K562 (cell line): ENCODE data around the gene THUMPD1. TPM values are rescaled to one million over a fixed set of nuclear protein-coding genes. Genes with fewer than 3 reads are reported as not detected.
"Not testable (repeated sequence)": the region's sequence is repeated elsewhere in the genome, so short reads cannot be mapped to it uniquely, and the experiment has no call there.

Experiments used
- ATAC-seq: fragments of 200-7000 bp; cut with Tn5 transposase; 3 replicates; pipeline ENCODE4 v1.9.1; 2020; ENCODE audit warnings: moderate library complexity
- BruUV-seq: library from RNA; stranded (reverse); fragments of 400-500 nt; replicated peaks from 2 replicates; lab custom pipeline; 2021; lab: Mats Ljungman, UMichigan
- CTCF ChIA-PET: fragments of 300-600 bp; formaldehyde crosslinking; extraction: SDS; loops from one replicate; lab custom pipeline; 2021; ENCODE audit warnings: low intra/inter-chr PET ratio; lab: Yijun Ruan, JAX
- POLR2A ChIA-PET: fragments of 300-600, 350-650 bp; sonication (Branson Sonifier 250); formaldehyde crosslinking; extraction: SDS; loops from one replicate; lab custom pipeline; 2021; ENCODE audit warnings: antibody characterized with exemption, inconsistent platforms; lab: Yijun Ruan, JAX
- DNase-seq, 4 experiments: peaks; one replicate each; pipeline versions ENCODE4 v3.0.0 to v3.0.0-alpha.2; 2011 to 2018; ENCODE audit warnings: low spot score in 3 of 4, mixed read lengths in 3 of 4; ENCODE audit errors: extremely low read depth in 1 of 4
- FAIRE-seq: peaks from 2 replicates; lab custom pipeline; 2011; peaks lifted over from hg19 to GRCh38; lab: Jason Lieb, UNC
- H2AFZ ChIP-seq: 2 replicates; pipeline ENCODE4 v1.6.0; 2011; ENCODE audit warnings: low read depth, low read length, control low read depth, inconsistent platforms
- H3K27ac ChIP-seq: fragments of 200-600 bp; 3 replicates; pipeline ENCODE4 v1.8.0; 2011; ENCODE audit warnings: low read depth, mild to moderate bottlenecking, control low read depth, inconsistent platforms, low read length, moderate library complexity, mixed read lengths; ENCODE audit errors: extremely low read depth
- H3K27me3 ChIP-seq, 2 experiments: fragments of 300-600 bp in 1 of 2; 2 replicates in 1 of 2; 3 replicates in 1 of 2; pipeline versions ENCODE4 v1.6.0 to v1.8.0; 2011; ENCODE audit warnings: inconsistent platforms in 2 of 2, low read length in 2 of 2, mild to moderate bottlenecking in 1 of 2, mixed read lengths in 1 of 2, moderate library complexity in 1 of 2; ENCODE audit not compliant: control insufficient read depth in 2 of 2, insufficient read depth in 2 of 2
- H3K36me3 ChIP-seq: fragments of 300-600 bp; 3 replicates; pipeline ENCODE4 v1.8.0; 2011; ENCODE audit warnings: mild to moderate bottlenecking, low read length, inconsistent platforms; ENCODE audit not compliant: control insufficient read depth, insufficient read depth
- H3K4me1 ChIP-seq, 2 experiments: fragments of 200-600 bp in 1 of 2; replicated peaks in 1 of 2; 2 replicates in 1 of 2; 3 replicates in 1 of 2; pipeline versions ENCODE4 v1.5.1 to v1.8.0; 2011; ENCODE audit warnings: inconsistent platforms in 2 of 2, low read length in 2 of 2, mild to moderate bottlenecking in 1 of 2, mixed read lengths in 1 of 2, moderate library complexity in 1 of 2; ENCODE audit not compliant: control insufficient read depth in 2 of 2, insufficient read depth in 2 of 2
- H3K4me2 ChIP-seq: 2 replicates; pipeline ENCODE4 v1.6.1; 2011; ENCODE audit warnings: low read length, control low read depth, inconsistent platforms, mixed read lengths; ENCODE audit not compliant: insufficient read depth
- H3K4me3 ChIP-seq: fragments of 200-600 bp; sonication (generic), shearing (Covaris generic); 2 replicates; pipeline ENCODE4 v1.5.1; 2016; ENCODE audit warnings: control low read depth, inconsistent platforms
- H3K79me2 ChIP-seq: fragments of 200-600 bp; 3 replicates; pipeline ENCODE4 v1.8.0; 2011; ENCODE audit warnings: low read length, inconsistent platforms; ENCODE audit not compliant: control insufficient read depth, insufficient read depth
- H3K9ac ChIP-seq, 2 experiments: 2 replicates each; pipeline versions ENCODE4 v1.6.0 to v1.6.1; 2011; ENCODE audit warnings: low read depth in 2 of 2, low read length in 2 of 2, control low read depth in 1 of 2, inconsistent platforms in 1 of 2, mild to moderate bottlenecking in 1 of 2, mixed read lengths in 1 of 2; ENCODE audit not compliant: insufficient read depth in 1 of 2
- H3K9me1 ChIP-seq: one replicate; pipeline ENCODE4 v1.6.0; 2011; ENCODE audit warnings: inconsistent platforms, mild to moderate bottlenecking, low read length, moderate library complexity; ENCODE audit not compliant: control insufficient read depth, insufficient read depth
- H3K9me3 ChIP-seq: replicated peaks from 2 replicates; pipeline ENCODE4 v1.5.1; 2011; ENCODE audit warnings: low read depth, low read length, inconsistent platforms; ENCODE audit not compliant: control insufficient read depth, insufficient read depth
- H4K20me1 ChIP-seq: replicated peaks from 2 replicates; pipeline ENCODE4 v1.6.1; 2011; ENCODE audit warnings: low read length, inconsistent platforms, mixed read lengths; ENCODE audit not compliant: control insufficient read depth, insufficient read depth
- CEBPB ChIP-seq: fragments of 450-650 bp; IDR thresholded peaks from 2 replicates; pipeline ENCODE4 v1.6.1; 2016; ENCODE audit warnings: missing genetic modification characterization, missing compliant biosample characterization
- RCOR1 ChIP-seq, 2 experiments: IDR thresholded peaks; 2 replicates each; pipeline ENCODE4 v1.6.1; 2012; ENCODE audit warnings: low read depth in 2 of 2, low read length in 2 of 2, borderline replicate concordance in 1 of 2, improper control_type of control experiment in 1 of 2
- SMAD3 ChIP-seq: fragments of 450-650 bp; formaldehyde crosslinking; conservative IDR thresholded peaks from 2 replicates; pipeline ENCODE4 v1.4.0; 2020; ENCODE audit warnings: mild to moderate bottlenecking
- SOX6 ChIP-seq: fragments of 450-650 bp; IDR thresholded peaks from 2 replicates; pipeline ENCODE4 v1.6.1; 2014; ENCODE audit warnings: mild to moderate bottlenecking
- ZEB2 ChIP-seq: fragments of 450-650 bp; IDR thresholded peaks from 2 replicates; pipeline ENCODE4 v1.6.1; 2016
- ZKSCAN8 ChIP-seq: fragments of 200-800 bp; sonication (Bioruptor generic); IDR thresholded peaks from 2 replicates; pipeline ENCODE4 v1.6.1; 2016; ENCODE audit warnings: missing genetic modification characterization, missing compliant biosample characterization
- WGBS: fragments of 100-300 bp; shearing (Covaris generic); methylation state at CpG from one replicate; pipeline ENCODE4 v1.1.6; 2016; ENCODE audit warnings: low coverage, mixed read lengths; ENCODE audit not compliant: insufficient coverage; ENCODE audit errors: missing lambda C conversion rate; 5-methylcytosine and 5-hydroxymethylcytosine counted together
- in situ Hi-C: fragments of 300-500 bp; cut with MboI; formaldehyde crosslinking; loops from 4 replicates; pipeline ENCODE4 v1.15.0; 2018; ENCODE audit warnings: inconsistent platforms, mixed read lengths
- intact Hi-C: fragments of 100-400 bp; cut with micrococcal nuclease; formaldehyde crosslinking; loops from 2 replicates; pipeline ENCODE4 v1.14.2; 2022
- polyA plus RNA-seq, 8 experiments: library from polyadenylated mRNA; depleted of rRNA in 4 of 8; stranded (reverse) in 5 of 8; unstranded in 3 of 8; fragments of >200 nt; fragmentation: Nextera tagmentation in 2 of 8; fragmentation: Illumina TruSeq in 1 of 8; extraction: Ambion mirVana in 2 of 8; extraction: Trizol in 1 of 8; gene quantifications; 2 replicates each; pipeline versions ENCODE4 v1.2.1 to v1.2.3, GENCODE V29; 2011 to 2014; ENCODE audit warnings: inconsistent platforms in 1 of 8, missing spikeins in 1 of 8
- total RNA-seq, 7 experiments: library from RNA; depleted of rRNA in 6 of 7; stranded (reverse); fragments of >200 nt in 6 of 7; fragmentation: Illumina TruSeq in 2 of 7; extraction: Trizol in 2 of 7; gene quantifications; 2 replicates each; pipeline versions ENCODE4 v1.2.1 to v1.2.3, GENCODE V29; 2011 to 2021; ENCODE audit warnings: low replicate concordance in 1 of 7
- TF ChIP-seq, protein P1 (sequence below), 2 experiments: fragments of 450-650 bp in 1 of 2; sonication (generic) in 1 of 2; formaldehyde crosslinking in 1 of 2; IDR thresholded peaks; 2 replicates each; pipeline versions ENCODE4 v1.7.1 to v1.9.0; 2016 to 2022; ENCODE audit warnings: inconsistent platforms in 1 of 2, mild to moderate bottlenecking in 1 of 2, missing genetic modification reagents in 1 of 2
- TF ChIP-seq, protein P2 (sequence below): fragments of 450-650 bp; formaldehyde crosslinking; IDR thresholded peaks from 2 replicates; pipeline ENCODE4 v1.4.0; 2022; ENCODE audit warnings: mild to moderate bottlenecking, moderate library complexity
- TF ChIP-seq, protein P3 (sequence below), 2 experiments: fragments of 450-650 bp in 1 of 2; sonication (generic) in 1 of 2; formaldehyde crosslinking in 1 of 2; IDR thresholded peaks in 1 of 2; conservative IDR thresholded peaks in 1 of 2; 2 replicates each; pipeline versions ENCODE4 v1.6.1 to v1.8.1; 2016 to 2023; ENCODE audit warnings: mild to moderate bottlenecking in 2 of 2, moderate library complexity in 2 of 2, inconsistent platforms in 1 of 2, missing genetic modification reagents in 1 of 2

Gene THUMPD1
- total and polyA plus RNA-seq, 9 of the 15 experiments (the other 6 are each of a cell fraction or from before 2014, with no cell fraction given) = 37.8 to 101 (median 56.8) TPM

DNA sequence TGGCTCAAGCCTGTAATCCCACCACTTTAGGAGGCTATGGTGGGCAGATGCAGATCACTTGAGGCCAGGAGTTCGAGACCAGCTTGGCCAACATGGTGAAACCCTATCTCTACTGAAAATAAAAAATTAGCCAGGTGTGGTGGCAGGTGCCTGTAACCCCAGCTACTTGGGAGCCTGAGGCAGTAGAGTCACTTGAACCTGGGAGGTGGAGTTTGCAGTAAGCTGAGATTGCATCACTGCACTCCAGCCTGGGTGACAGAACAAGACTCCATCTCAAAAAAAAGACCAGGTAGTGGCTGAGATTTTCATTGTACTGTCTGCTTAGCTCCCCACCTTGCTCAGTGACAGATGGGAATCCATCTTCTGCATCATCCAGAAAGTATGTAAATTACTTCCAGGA is 22.8 kb upstream of the THUMPD1 start:
- Histone ChIP-seq H3K4me1 (peaks cover 4 to 34% of the 10 kb centered on the region in 2 experiments; a peak in 4 of 5 replicates), H3K27ac (peak overlapping the region; percentile 73), H3K4me3 (peak overlapping the region; percentile 47), H3K79me2 (peaks cover 46% of the 10 kb centered on the region), H3K4me2 (peak overlapping the region; percentile 81), H2AFZ (peak overlapping the region; percentile 95; the same call in 1 of the 2 replicates), H3K9ac (peak overlapping the region in 1 of 2 experiments; percentile 58; a peak in 2 of 4 replicates), H3K9me3 (peaks cover 15% of the 10 kb centered on the region)
- ChIA-PET CTCF (interaction anchor here (0.6 kb wide), 1 partner anchor 341 kb away, joined by 3 read pairs; no protein-coding TSS in a partner anchor), POLR2A (interaction anchor here (1.1 to 3.5 kb wide), 8 partner anchors 8 to 136 kb away, joined by 3 to 18 read pairs (median 4); partner anchors contain the start of genes DCUN1D3 and LYRM1)
- H3K9me1 ChIP-seq, H3K36me3 ChIP-seq, H4K20me1 ChIP-seq, DNase-seq, BruUV-seq, in situ Hi-C loops, H3K27me3 ChIP-seq, FAIRE-seq: not testable (repeated sequence)
- intact Hi-C loops = loop anchor here (2.0 kb wide), 1 partner anchor 18 kb away; no protein-coding TSS in a partner anchor
- ATAC-seq = peak; percentile 46
- WGBS = 8% methylated on average over 1 of the region's 1 CpG
- TF ChIP-seq, protein P1, sequence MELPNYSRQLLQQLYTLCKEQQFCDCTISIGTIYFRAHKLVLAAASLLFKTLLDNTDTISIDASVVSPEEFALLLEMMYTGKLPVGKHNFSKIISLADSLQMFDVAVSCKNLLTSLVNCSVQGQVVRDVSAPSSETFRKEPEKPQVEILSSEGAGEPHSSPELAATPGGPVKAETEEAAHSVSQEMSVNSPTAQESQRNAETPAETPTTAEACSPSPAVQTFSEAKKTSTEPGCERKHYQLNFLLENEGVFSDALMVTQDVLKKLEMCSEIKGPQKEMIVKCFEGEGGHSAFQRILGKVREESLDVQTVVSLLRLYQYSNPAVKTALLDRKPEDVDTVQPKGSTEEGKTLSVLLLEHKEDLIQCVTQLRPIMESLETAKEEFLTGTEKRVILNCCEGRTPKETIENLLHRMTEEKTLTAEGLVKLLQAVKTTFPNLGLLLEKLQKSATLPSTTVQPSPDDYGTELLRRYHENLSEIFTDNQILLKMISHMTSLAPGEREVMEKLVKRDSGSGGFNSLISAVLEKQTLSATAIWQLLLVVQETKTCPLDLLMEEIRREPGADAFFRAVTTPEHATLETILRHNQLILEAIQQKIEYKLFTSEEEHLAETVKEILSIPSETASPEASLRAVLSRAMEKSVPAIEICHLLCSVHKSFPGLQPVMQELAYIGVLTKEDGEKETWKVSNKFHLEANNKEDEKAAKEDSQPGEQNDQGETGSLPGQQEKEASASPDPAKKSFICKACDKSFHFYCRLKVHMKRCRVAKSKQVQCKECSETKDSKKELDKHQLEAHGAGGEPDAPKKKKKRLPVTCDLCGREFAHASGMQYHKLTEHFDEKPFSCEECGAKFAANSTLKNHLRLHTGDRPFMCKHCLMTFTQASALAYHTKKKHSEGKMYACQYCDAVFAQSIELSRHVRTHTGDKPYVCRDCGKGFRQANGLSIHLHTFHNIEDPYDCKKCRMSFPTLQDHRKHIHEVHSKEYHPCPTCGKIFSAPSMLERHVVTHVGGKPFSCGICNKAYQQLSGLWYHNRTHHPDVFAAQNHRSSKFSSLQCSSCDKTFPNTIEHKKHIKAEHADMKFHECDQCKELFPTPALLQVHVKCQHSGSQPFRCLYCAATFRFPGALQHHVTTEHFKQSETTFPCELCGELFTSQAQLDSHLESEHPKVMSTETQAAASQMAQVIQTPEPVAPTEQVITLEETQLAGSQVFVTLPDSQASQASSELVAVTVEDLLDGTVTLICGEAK (IDR thresholded peaks at IDR 0.05) = 0 out of 2 replicates have a peak, but pooled peaks have one; percentile 2
- TF ChIP-seq, protein P1 (CRISPR knock-in tag; IDR thresholded peaks at IDR 0.05) = not testable (repeated sequence)
- TF ChIP-seq SOX6 = peak; percentile 71
- TF ChIP-seq SMAD3 (CRISPR knock-in tag) = 0 out of 2 replicates have a peak, but pooled peaks have one; percentile 30
- 0 out of 2 replicates have a peak, but pooled peaks have one; percentile 38 for TF ChIP-seq ZEB2
- TF ChIP-seq ZKSCAN8 (CRISPR knock-in tag) = 0 out of 2 replicates have a peak, but pooled peaks have one; percentile 56
- peak in 1 of 2 experiments; percentile 4; a peak in 1 of 4 replicates for TF ChIP-seq RCOR1 (IDR thresholded peaks at IDR 0.05; ENCODE audit: borderline replicate concordance in 1 of 2, low read depth in 2 of 2, low read length in 2 of 2)
- TF ChIP-seq, protein P2, sequence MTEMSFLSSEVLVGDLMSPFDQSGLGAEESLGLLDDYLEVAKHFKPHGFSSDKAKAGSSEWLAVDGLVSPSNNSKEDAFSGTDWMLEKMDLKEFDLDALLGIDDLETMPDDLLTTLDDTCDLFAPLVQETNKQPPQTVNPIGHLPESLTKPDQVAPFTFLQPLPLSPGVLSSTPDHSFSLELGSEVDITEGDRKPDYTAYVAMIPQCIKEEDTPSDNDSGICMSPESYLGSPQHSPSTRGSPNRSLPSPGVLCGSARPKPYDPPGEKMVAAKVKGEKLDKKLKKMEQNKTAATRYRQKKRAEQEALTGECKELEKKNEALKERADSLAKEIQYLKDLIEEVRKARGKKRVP (CRISPR knock-in tag) = 0 out of 2 replicates have a peak, but pooled peaks have one; percentile 42
- TF ChIP-seq CEBPB (tag) = peak; percentile 90
- TF ChIP-seq, protein P3, sequence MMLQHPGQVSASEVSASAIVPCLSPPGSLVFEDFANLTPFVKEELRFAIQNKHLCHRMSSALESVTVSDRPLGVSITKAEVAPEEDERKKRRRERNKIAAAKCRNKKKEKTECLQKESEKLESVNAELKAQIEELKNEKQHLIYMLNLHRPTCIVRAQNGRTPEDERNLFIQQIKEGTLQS (IDR thresholded peaks at IDR 0.05) = peak; percentile 94
- TF ChIP-seq, protein P3 (CRISPR knock-in tag; conservative IDR thresholded peaks at IDR 0.05) = not testable (repeated sequence)
